Measurements from ENCODE around the gene ZDHHC1.

Gene ZDHHC1

GRCh38 chr16:67393111-67393787 lies 23.0 kb downstream of the ZDHHC1 start, which contains the start of gene TPPP3:
Gene TPPP3, minus strand, starts transcription at chr16:67393498. Its CDS starts 2,387 bp downstream, at chr16:67391111.
- H3K4me2 ChIP-seq (ENCODE audit: low read length) = peak within 1 kb of the TSS; percentile 48
- no peak within 1 kb of the TSS for H3K18ac ChIP-seq (ENCODE audit: low read length)
- H2BK5ac ChIP-seq (ENCODE audit: low read depth, low read length, poor library complexity) = no peak within 1 kb of the TSS
- DNase-seq = peak; percentile 64 to 78
- no peaks in the 10 kb centered on the region for H3K79me1 ChIP-seq (ENCODE audit: low read length)
- H3K9ac ChIP-seq (ENCODE audit: low read length) = no peak within 1 kb of the TSS
- H2BK120ac ChIP-seq (ENCODE audit: insufficient read depth, low read length, poor library complexity) = no peak within 1 kb of the TSS
- H3K27ac ChIP-seq (ENCODE audit: low read depth, low read length) = no peak within 1 kb of the TSS
- H4K8ac ChIP-seq (ENCODE audit: low read depth, low read length) = no peak within 1 kb of the TSS
- peaks cover 17 to 19% of the 10 kb centered on the region in 2 experiments for H3K4me1 ChIP-seq (ENCODE audit: control insufficient read depth in 1 of 2, insufficient read depth in 2 of 2, low read length in 2 of 2)
- no peak within 1 kb of the TSS for H4K91ac ChIP-seq (ENCODE audit: low read depth, low read length)
- no peak within 1 kb of the TSS for H2AK5ac ChIP-seq (ENCODE audit: low read length)
- H3K14ac ChIP-seq (ENCODE audit: low read length) = no peak within 1 kb of the TSS
- H3K4ac ChIP-seq (ENCODE audit: low read depth, low read length) = no peak within 1 kb of the TSS
- no peak within 1 kb of the TSS for H3K4me3 ChIP-seq (ENCODE audit: low read depth, low read length)
- H2BK12ac ChIP-seq (ENCODE audit: low read length) = no peak within 1 kb of the TSS
- no peaks in the 10 kb centered on the region for H3K79me2 ChIP-seq (ENCODE audit: control insufficient read depth, insufficient read depth, low read length, poor library complexity)
- H4K12ac ChIP-seq (ENCODE audit: low read depth, low read length) = no peak within 1 kb of the TSS
- no peak within 1 kb of the TSS for H2AFZ ChIP-seq (ENCODE audit: insufficient read depth, low read length, poor library complexity)
- H3K27me3 ChIP-seq (ENCODE audit: insufficient read depth, low read length) = peaks cover 33% of the 10 kb centered on the region
- no peaks in the 10 kb centered on the region for H3K36me3 ChIP-seq (ENCODE audit: control insufficient read depth in 1 of 2, insufficient read depth in 2 of 2, low read length in 2 of 2)
- no peak within 1 kb of the TSS for H3K23ac ChIP-seq (ENCODE audit: low read length)
- WGBS (ENCODE audit: extremely low coverage, insufficient coverage, insufficient read length) = no CpG with 5 or more reads among the region's 56 CpGs
- H3K9me3 ChIP-seq (ENCODE audit: insufficient read depth, low read depth, low read length) = peaks cover under 1% of the 10 kb centered on the region

- Histone ChIP-seq H2AK5ac (ENCODE audit: low read length) (no peak overlapping the region), H3K4ac (ENCODE audit: low read depth, low read length) (no peak overlapping the region), H3K9me3 (ENCODE audit: insufficient read depth, low read depth, low read length) (peaks cover 2% of the 10 kb centered on the region), H3K4me3 (ENCODE audit: low read depth, low read length) (no peak overlapping the region), H3K23ac (ENCODE audit: low read length) (no peak overlapping the region), H3K9ac (ENCODE audit: low read length) (no peak overlapping the region), H3K36me3 (ENCODE audit: control insufficient read depth in 1 of 2, insufficient read depth in 2 of 2, low read length in 2 of 2) (no peaks in the 10 kb centered on the region), H2BK5ac (ENCODE audit: low read depth, low read length, poor library complexity) (no peak overlapping the region), H4K8ac (ENCODE audit: low read depth, low read length) (no peak overlapping the region), H4K12ac (ENCODE audit: low read depth, low read length) (no peak overlapping the region), H3K79me1 (ENCODE audit: low read length) (no peaks in the 10 kb centered on the region), H3K27me3 (ENCODE audit: insufficient read depth, low read length) (peaks cover 33% of the 10 kb centered on the region), H3K14ac (ENCODE audit: low read length) (no peak overlapping the region), H3K18ac (ENCODE audit: low read length) (no peak overlapping the region), H3K4me1 (ENCODE audit: control insufficient read depth in 1 of 2, insufficient read depth in 2 of 2, low read length in 2 of 2) (peaks cover 17 to 19% of the 10 kb centered on the region in 2 experiments), H4K91ac (ENCODE audit: low read depth, low read length) (no peak overlapping the region), H3K4me2 (ENCODE audit: low read length) (no peak overlapping the region), H3K79me2 (ENCODE audit: control insufficient read depth, insufficient read depth, low read length, poor library complexity) (no peaks in the 10 kb centered on the region), H2BK120ac (ENCODE audit: insufficient read depth, low read length, poor library complexity) (no peak overlapping the region), H2BK12ac (ENCODE audit: low read length) (no peak overlapping the region), H3K27ac (ENCODE audit: low read depth, low read length) (no peak overlapping the region), H2AFZ (ENCODE audit: insufficient read depth, low read length, poor library complexity) (no peak overlapping the region)
- no CpG with 5 or more reads among the region's 18 CpGs for WGBS (ENCODE audit: extremely low coverage, insufficient coverage, insufficient read length)
- no peak for DNase-seq
These were observed 23.8 kb downstream of the ZDHHC1 start for GRCh38 chr16:67392301-67393059.

DNA sequence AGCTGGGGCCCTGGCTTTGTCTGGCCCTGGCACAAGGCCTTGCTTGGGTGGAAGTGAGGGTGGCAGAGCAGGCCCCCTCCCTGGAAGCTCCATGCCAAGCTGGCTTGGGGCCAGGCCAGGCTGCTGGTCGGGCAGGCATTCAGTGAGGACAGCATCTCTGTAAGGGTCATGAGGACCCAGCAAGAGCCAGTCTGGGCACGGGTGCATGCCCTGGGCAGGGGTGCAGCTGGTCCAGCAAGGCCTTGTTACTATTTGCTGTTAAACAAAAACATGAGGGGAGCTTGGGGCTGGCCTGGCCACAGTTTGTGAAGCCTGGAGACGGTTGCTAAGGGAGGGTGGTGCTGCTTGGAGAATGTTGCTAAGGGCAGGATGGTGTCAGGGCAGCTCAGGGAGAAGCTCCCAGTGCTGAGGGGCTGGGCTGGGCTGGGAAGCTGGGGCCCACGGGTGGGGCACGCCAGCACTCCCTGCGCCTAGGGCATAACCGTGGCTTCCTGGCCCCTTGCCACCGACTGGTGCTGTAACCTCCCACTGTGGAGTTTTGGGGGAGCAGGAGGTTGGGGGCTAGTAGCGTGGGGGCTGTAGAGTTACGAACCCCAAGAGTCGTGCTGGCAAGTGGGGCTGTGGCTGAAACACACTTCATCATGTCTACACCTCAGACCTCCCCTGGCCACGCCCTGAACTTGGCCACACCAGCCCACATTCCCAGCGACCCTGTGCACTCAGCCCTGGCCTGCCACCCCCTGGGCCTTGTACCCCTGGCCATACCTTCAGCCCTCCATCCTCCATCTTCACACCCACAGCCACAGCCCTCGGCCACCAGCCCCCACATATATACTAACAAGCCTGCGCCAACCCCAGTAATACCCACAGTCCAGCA lies 24.6 kb downstream of the ZDHHC1 start:
- WGBS (ENCODE audit: extremely low coverage, insufficient coverage, insufficient read length) = no CpG with 5 or more reads among the region's 15 CpGs
- H3K79me1 ChIP-seq (ENCODE audit: low read length) = no peaks in the 10 kb centered on the region

GRCh38 chr16:67390816-67391423 lies 25.4 kb downstream of the ZDHHC1 start:
- Histone ChIP-seq H3K27me3 (ENCODE audit: insufficient read depth, low read length) (peaks cover 32% of the 10 kb centered on the region), H3K23ac (ENCODE audit: low read length) (no peak overlapping the region), H3K79me2 (ENCODE audit: control insufficient read depth, insufficient read depth, low read length, poor library complexity) (no peaks in the 10 kb centered on the region), H4K91ac (ENCODE audit: low read depth, low read length) (no peak overlapping the region), H2BK120ac (ENCODE audit: insufficient read depth, low read length, poor library complexity) (no peak overlapping the region), H2AK5ac (ENCODE audit: low read length) (no peak overlapping the region), H2BK12ac (ENCODE audit: low read length) (no peak overlapping the region), H3K27ac (ENCODE audit: low read depth, low read length) (no peak overlapping the region), H3K9ac (ENCODE audit: low read length) (no peak overlapping the region), H3K4me3 (ENCODE audit: low read depth, low read length) (no peak overlapping the region), H3K4ac (ENCODE audit: low read depth, low read length) (no peak overlapping the region), H3K14ac (ENCODE audit: low read length) (no peak overlapping the region), H3K18ac (ENCODE audit: low read length) (no peak overlapping the region), H3K9me3 (ENCODE audit: insufficient read depth, low read depth, low read length) (peaks cover 2% of the 10 kb centered on the region), H2BK5ac (ENCODE audit: low read depth, low read length, poor library complexity) (no peak overlapping the region), H4K8ac (ENCODE audit: low read depth, low read length) (no peak overlapping the region), H4K12ac (ENCODE audit: low read depth, low read length) (no peak overlapping the region), H3K79me1 (ENCODE audit: low read length) (no peaks in the 10 kb centered on the region), H3K4me1 (ENCODE audit: control insufficient read depth in 1 of 2, insufficient read depth in 2 of 2, low read length in 2 of 2) (peaks cover 9 to 13% of the 10 kb centered on the region in 2 experiments), H3K4me2 (ENCODE audit: low read length) (no peak overlapping the region), H3K36me3 (ENCODE audit: control insufficient read depth in 1 of 2, insufficient read depth in 2 of 2, low read length in 2 of 2) (no peaks in the 10 kb centered on the region), H2AFZ (ENCODE audit: insufficient read depth, low read length, poor library complexity) (no peak overlapping the region)
- DNase-seq = no peak
- WGBS (ENCODE audit: extremely low coverage, insufficient coverage, insufficient read length) = no CpG with 5 or more reads among the region's 11 CpGs

More for the DNA sequence above, 24.6 kb downstream of the ZDHHC1 start:
- H3K14ac ChIP-seq (ENCODE audit: low read length) = no peak overlapping the region
- no peak overlapping the region for H2BK12ac ChIP-seq (ENCODE audit: low read length)
- no peak overlapping the region for H3K4ac ChIP-seq (ENCODE audit: low read depth, low read length)
- H2BK120ac ChIP-seq (ENCODE audit: insufficient read depth, low read length, poor library complexity) = no peak overlapping the region
- no peak overlapping the region for H3K4me3 ChIP-seq (ENCODE audit: low read depth, low read length)
- H3K9me3 ChIP-seq (ENCODE audit: insufficient read depth, low read depth, low read length) = peaks cover 2% of the 10 kb centered on the region
- no peak overlapping the region for H2BK5ac ChIP-seq (ENCODE audit: low read depth, low read length, poor library complexity)
- no peaks in the 10 kb centered on the region for H3K79me2 ChIP-seq (ENCODE audit: control insufficient read depth, insufficient read depth, low read length, poor library complexity)
- no peak overlapping the region for H3K23ac ChIP-seq (ENCODE audit: low read length)
- no peak overlapping the region for H3K27ac ChIP-seq (ENCODE audit: low read depth, low read length)
- no peaks in the 10 kb centered on the region for H3K36me3 ChIP-seq (ENCODE audit: control insufficient read depth in 1 of 2, insufficient read depth in 2 of 2, low read length in 2 of 2)
- no peak overlapping the region for H3K9ac ChIP-seq (ENCODE audit: low read length)
- no peak overlapping the region for H4K91ac ChIP-seq (ENCODE audit: low read depth, low read length)
- H3K18ac ChIP-seq (ENCODE audit: low read length) = no peak overlapping the region
- H4K8ac ChIP-seq (ENCODE audit: low read depth, low read length) = no peak overlapping the region
- H4K12ac ChIP-seq (ENCODE audit: low read depth, low read length) = no peak overlapping the region
- H3K27me3 ChIP-seq (ENCODE audit: insufficient read depth, low read length) = peaks cover 33% of the 10 kb centered on the region
- no peak for DNase-seq
- no peak overlapping the region for H2AK5ac ChIP-seq (ENCODE audit: low read length)
- peaks cover 15 to 19% of the 10 kb centered on the region in 2 experiments for H3K4me1 ChIP-seq (ENCODE audit: control insufficient read depth in 1 of 2, insufficient read depth in 2 of 2, low read length in 2 of 2)
- H2AFZ ChIP-seq (ENCODE audit: insufficient read depth, low read length, poor library complexity) = no peak overlapping the region
- H3K4me2 ChIP-seq (ENCODE audit: low read length) = no peak overlapping the region
